Measurements from ENCODE around the gene MAN1C1. TPM values are rescaled to one million over a fixed set of nuclear protein-coding genes. Genes with fewer than 3 reads are reported as not detected.

Gene MAN1C1
- total RNA-seq, 1 experiment from 2014 or later = 1.2 TPM

- H3K27me3 ChIP-seq (ENCODE audit: insufficient read depth, low read length) = peaks cover 21% of the 10 kb centered on the region
- intact Hi-C loops (cut with micrococcal nuclease) = no loop called here
- ATAC-seq (no peak), DNase-seq (ENCODE audit: low read depth, low spot score) (no peak)
- H4K20me1 ChIP-seq (ENCODE audit: insufficient read depth) = no peaks in the 10 kb centered on the region
- H3K36me3 ChIP-seq (ENCODE audit: control insufficient read depth in 1 of 2, insufficient read depth in 2 of 2, low read length in 2 of 2) = no peaks in the 10 kb centered on the region
- H3K27ac ChIP-seq (ENCODE audit: low read depth, low read length) = no peak overlapping the region
- H3K9me2 ChIP-seq (ENCODE audit: insufficient read depth) = no peaks in the 10 kb centered on the region
- H3K9me3 ChIP-seq (ENCODE audit: control insufficient read depth in 1 of 2, insufficient read depth in 1 of 2, low read depth in 1 of 2, low read length in 2 of 2) = no peaks in the 10 kb centered on the region
- H3K4me2 ChIP-seq (ENCODE audit: low read length) = no peak overlapping the region
- no peak overlapping the region for H2AFZ ChIP-seq (ENCODE audit: low read depth, low read length, poor library complexity, severe bottlenecking)
- no peak overlapping the region for H3K9ac ChIP-seq (ENCODE audit: low read length)
- ChIA-PET RAD21 (ENCODE audit: low non-redundant PET in 1 of 2, low total read pairs in 2 of 2, uncharacterized antibody in 2 of 2, unreplicated experiment in 2 of 2) (no interaction called here), POLR2A (no interaction called here), CTCF (no interaction called here)
- H3K79me2 ChIP-seq (ENCODE audit: insufficient read depth, low read length) = no peaks in the 10 kb centered on the region
- no peaks in the 10 kb centered on the region for H3K4me1 ChIP-seq (ENCODE audit: control insufficient read depth in 1 of 2, insufficient read depth in 2 of 2, low read length in 2 of 2)
- no TSS peak for BruUV-seq (replicated peaks)
- TF ChIP-seq, protein P1, sequence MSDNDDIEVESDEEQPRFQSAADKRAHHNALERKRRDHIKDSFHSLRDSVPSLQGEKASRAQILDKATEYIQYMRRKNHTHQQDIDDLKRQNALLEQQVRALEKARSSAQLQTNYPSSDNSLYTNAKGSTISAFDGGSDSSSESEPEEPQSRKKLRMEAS (IDR thresholded peaks at IDR 0.05) = no peak
- no peak overlapping the region for H3K4me3 ChIP-seq (replicated peaks in 1 of 2; ENCODE audit: low read depth in 1 of 2, low read length in 2 of 2)
Observed at GRCh38 chr1:25641329-25641725, 24.7 kb downstream of the MAN1C1 start.

GRCh38 chr1:25641931-25642573 lies 25.5 kb downstream of the MAN1C1 start:
- DNase-seq (ENCODE audit: low read depth, low spot score) = no peak
- RAD21 ChIA-PET (ENCODE audit: low non-redundant PET in 1 of 2, low total read pairs in 2 of 2, uncharacterized antibody in 2 of 2, unreplicated experiment in 2 of 2) = no interaction called here
- H3K9me2 ChIP-seq (ENCODE audit: insufficient read depth) = no peaks in the 10 kb centered on the region
- no peaks in the 10 kb centered on the region for H4K20me1 ChIP-seq (ENCODE audit: insufficient read depth)
- H3K79me2 ChIP-seq (ENCODE audit: insufficient read depth, low read length) = no peaks in the 10 kb centered on the region
- no peak overlapping the region for H2AFZ ChIP-seq (ENCODE audit: low read depth, low read length, poor library complexity, severe bottlenecking)
- no TSS peak for BruUV-seq (replicated peaks)
- ATAC-seq = no peak
- H3K4me3 ChIP-seq (replicated peaks in 1 of 2; ENCODE audit: low read depth in 1 of 2, low read length in 2 of 2) = no peak overlapping the region
- H3K27ac ChIP-seq (ENCODE audit: low read depth, low read length) = no peak overlapping the region
- no peaks in the 10 kb centered on the region for H3K36me3 ChIP-seq (ENCODE audit: control insufficient read depth in 1 of 2, insufficient read depth in 2 of 2, low read length in 2 of 2)
- intact Hi-C loops (cut with micrococcal nuclease) = no loop called here
- peaks cover 21% of the 10 kb centered on the region for H3K27me3 ChIP-seq (ENCODE audit: insufficient read depth, low read length)
- no peak overlapping the region for H3K9ac ChIP-seq (ENCODE audit: low read length)
- POLR2A ChIA-PET = no interaction called here
- no peaks in the 10 kb centered on the region for H3K4me1 ChIP-seq (ENCODE audit: control insufficient read depth in 1 of 2, insufficient read depth in 2 of 2, low read length in 2 of 2)
- H3K9me3 ChIP-seq (ENCODE audit: control insufficient read depth in 1 of 2, insufficient read depth in 1 of 2, low read depth in 1 of 2, low read length in 2 of 2) = no peaks in the 10 kb centered on the region
- no peak overlapping the region for H3K4me2 ChIP-seq (ENCODE audit: low read length)
- CTCF ChIA-PET = no interaction called here
- TF ChIP-seq CEBPB (IDR thresholded peaks at IDR 0.05; ENCODE audit: low read depth) (no peak), ZNF274 (IDR thresholded peaks at IDR 0.05; ENCODE audit: low read depth, low read length) (no peak), CBX3 (IDR thresholded peaks at IDR 0.05; ENCODE audit: low read depth) (no peak), ATF3 (IDR thresholded peaks at IDR 0.05) (no peak), RAD21 (IDR thresholded peaks at IDR 0.05; ENCODE audit: low read depth) (no peak), YY1 (IDR thresholded peaks at IDR 0.05; ENCODE audit: extremely low read depth, insufficient replicate concordance, low read depth, low read length) (no peak), POLR2AphosphoS5 (IDR thresholded peaks at IDR 0.05; ENCODE audit: low read depth, low read length) (no peak), POLR2A (IDR thresholded peaks at IDR 0.05; ENCODE audit: borderline replicate concordance, extremely low read depth, insufficient read depth, insufficient read length) (no peak), EGR1 (IDR thresholded peaks at IDR 0.05; ENCODE audit: low read depth) (no peak), FOSL1 (IDR thresholded peaks at IDR 0.05; ENCODE audit: low read depth) (no peak), ELF1 (IDR thresholded peaks at IDR 0.05; ENCODE audit: borderline replicate concordance, low read depth) (no peak), EZH2 (IDR thresholded peaks at IDR 0.05) (no peak), ZBTB33 (IDR thresholded peaks at IDR 0.05; ENCODE audit: extremely low read depth, insufficient replicate concordance, low read length) (no peak)
- TF ChIP-seq, protein P2, sequence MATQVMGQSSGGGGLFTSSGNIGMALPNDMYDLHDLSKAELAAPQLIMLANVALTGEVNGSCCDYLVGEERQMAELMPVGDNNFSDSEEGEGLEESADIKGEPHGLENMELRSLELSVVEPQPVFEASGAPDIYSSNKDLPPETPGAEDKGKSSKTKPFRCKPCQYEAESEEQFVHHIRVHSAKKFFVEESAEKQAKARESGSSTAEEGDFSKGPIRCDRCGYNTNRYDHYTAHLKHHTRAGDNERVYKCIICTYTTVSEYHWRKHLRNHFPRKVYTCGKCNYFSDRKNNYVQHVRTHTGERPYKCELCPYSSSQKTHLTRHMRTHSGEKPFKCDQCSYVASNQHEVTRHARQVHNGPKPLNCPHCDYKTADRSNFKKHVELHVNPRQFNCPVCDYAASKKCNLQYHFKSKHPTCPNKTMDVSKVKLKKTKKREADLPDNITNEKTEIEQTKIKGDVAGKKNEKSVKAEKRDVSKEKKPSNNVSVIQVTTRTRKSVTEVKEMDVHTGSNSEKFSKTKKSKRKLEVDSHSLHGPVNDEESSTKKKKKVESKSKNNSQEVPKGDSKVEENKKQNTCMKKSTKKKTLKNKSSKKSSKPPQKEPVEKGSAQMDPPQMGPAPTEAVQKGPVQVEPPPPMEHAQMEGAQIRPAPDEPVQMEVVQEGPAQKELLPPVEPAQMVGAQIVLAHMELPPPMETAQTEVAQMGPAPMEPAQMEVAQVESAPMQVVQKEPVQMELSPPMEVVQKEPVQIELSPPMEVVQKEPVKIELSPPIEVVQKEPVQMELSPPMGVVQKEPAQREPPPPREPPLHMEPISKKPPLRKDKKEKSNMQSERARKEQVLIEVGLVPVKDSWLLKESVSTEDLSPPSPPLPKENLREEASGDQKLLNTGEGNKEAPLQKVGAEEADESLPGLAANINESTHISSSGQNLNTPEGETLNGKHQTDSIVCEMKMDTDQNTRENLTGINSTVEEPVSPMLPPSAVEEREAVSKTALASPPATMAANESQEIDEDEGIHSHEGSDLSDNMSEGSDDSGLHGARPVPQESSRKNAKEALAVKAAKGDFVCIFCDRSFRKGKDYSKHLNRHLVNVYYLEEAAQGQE (IDR thresholded peaks at IDR 0.05; ENCODE audit: low read depth) = no peak
- TF ChIP-seq, protein P1 (IDR thresholded peaks at IDR 0.05) = no peak

Measured in HCT116 (cell line).